GM23248 (cell line): Measurements from ENCODE around the gene LRMDA. TPM values are rescaled to one million over a fixed set of nuclear protein-coding genes. Genes with fewer than 3 reads are reported as not detected.

Experiments used
- DNase-seq: peaks from one replicate; pipeline ENCODE4 v3.0.0-alpha.2; 2015
- H2AFZ ChIP-seq: fragments of 200-600 bp; sonication (generic); 2 replicates; pipeline ENCODE4 v1.6.1; 2016; ENCODE audit warnings: antibody characterized with exemption
- H3F3A ChIP-seq: fragments of 200-600 bp; sonication (generic); 2 replicates; pipeline ENCODE4 v1.6.1; 2016; ENCODE audit warnings: mild to moderate bottlenecking, antibody characterized with exemption, mixed run types; ENCODE audit not compliant: insufficient read depth
- H3K27ac ChIP-seq: fragments of 200-600 bp; sonication (generic); 2 replicates; pipeline ENCODE4 v1.5.1; 2016; ENCODE audit warnings: mild to moderate bottlenecking
- H3K27me3 ChIP-seq: fragments of 200-600 bp; sonication (generic); replicated peaks from 2 replicates; pipeline ENCODE4 v1.6.1; 2016; ENCODE audit warnings: mild to moderate bottlenecking; ENCODE audit not compliant: insufficient read depth
- H3K36me3 ChIP-seq: fragments of 200-600 bp; sonication (generic); 2 replicates; pipeline ENCODE4 v1.6.1; 2016; ENCODE audit warnings: low read depth, mild to moderate bottlenecking
- H3K4me1 ChIP-seq: fragments of 200-600 bp; sonication (generic); 2 replicates; pipeline ENCODE4 v1.6.1; 2016; ENCODE audit warnings: mild to moderate bottlenecking; ENCODE audit not compliant: insufficient read depth
- H3K4me2 ChIP-seq: fragments of 200-600 bp; sonication (generic); one replicate; pipeline ENCODE4 v1.6.1; 2016; ENCODE audit warnings: mild to moderate bottlenecking; ENCODE audit not compliant: unreplicated experiment
- H3K4me3 ChIP-seq: fragments of 200-600 bp; sonication (generic); 2 replicates; pipeline ENCODE4 v1.5.1; 2016; ENCODE audit warnings: mild to moderate bottlenecking
- H3K79me2 ChIP-seq: fragments of 200-600 bp; sonication (generic); 2 replicates; pipeline ENCODE4 v1.6.1; 2016; ENCODE audit warnings: mild to moderate bottlenecking; ENCODE audit not compliant: insufficient read depth
- H3K9ac ChIP-seq: fragments of 200-600 bp; sonication (generic); 2 replicates; pipeline ENCODE4 v1.6.1; 2016; ENCODE audit warnings: mild to moderate bottlenecking
- H3K9me2 ChIP-seq: fragments of 200-600 bp; sonication (generic); 2 replicates; pipeline ENCODE4 v1.6.1; 2016; ENCODE audit warnings: mixed run types, mild to moderate bottlenecking, moderate library complexity; ENCODE audit not compliant: insufficient read depth
- H3K9me3 ChIP-seq: fragments of 200-600 bp; sonication (generic); one replicate; pipeline ENCODE4 v1.6.1; 2017; ENCODE audit warnings: low read depth
- H4K20me1 ChIP-seq: fragments of 200-600 bp; sonication (generic); 2 replicates; pipeline ENCODE4 v1.6.0; 2016; ENCODE audit not compliant: insufficient read depth
- EZH2 ChIP-seq: fragments of 200-600 bp; sonication (generic); IDR thresholded peaks from 2 replicates; pipeline ENCODE4 v1.6.1; 2018; ENCODE audit warnings: antibody characterized with exemption, mild to moderate bottlenecking; ENCODE audit not compliant: insufficient read depth, poor library complexity, severe bottlenecking
- EZH2phosphoT487 ChIP-seq: fragments of 200-600 bp; sonication (generic); IDR thresholded peaks from 2 replicates; pipeline ENCODE4 v1.6.1; 2018; ENCODE audit warnings: antibody characterized with exemption, moderate library complexity, mild to moderate bottlenecking, low read depth; ENCODE audit not compliant: insufficient read depth
- WGBS, 2 experiments: methylation state at CpG; one replicate each; pipeline ENCODE4 v1.1.6; 2015 to 2017; ENCODE audit warnings: low lambda C conversion rate in 2 of 2, low coverage in 1 of 2; ENCODE audit errors: missing lambda C conversion rate in 2 of 2; 5-methylcytosine and 5-hydroxymethylcytosine counted together
- in situ Hi-C: fragments of 300-500 bp; cut with MboI; formaldehyde crosslinking; loops from 2 replicates; pipeline ENCODE4 v1.15.0; 2020
- polyA plus RNA-seq: library from polyadenylated mRNA; unstranded; fragments of >200 nt; fragmentation: Nextera tagmentation; extraction: Ambion mirVana; gene quantifications from 2 replicates; pipeline ENCODE4 v1.2.1, GENCODE V29; 2016
- total RNA-seq: library from RNA; depleted of rRNA; stranded (reverse); fragments of >200 nt; shearing (Covaris generic); gene quantifications from 2 replicates; pipeline ENCODE4 v1.2.3, GENCODE V29; 2014

Gene LRMDA
- total and polyA plus RNA-seq, 2 experiments from 2014 or later: 2.6 TPM; not detected in 1

- no peak overlapping the region for H3K9ac ChIP-seq
- H3K79me2 ChIP-seq: no peaks in the 10 kb centered on the region
- no peak for DNase-seq
- in situ Hi-C loops: loop anchor here (25.0 kb wide), 1 partner anchor 677 kb away; no protein-coding TSS in a partner anchor
- no peaks in the 10 kb centered on the region for H3K36me3 ChIP-seq
- TF ChIP-seq EZH2 (no peak), EZH2phosphoT487 (no peak)
- peak overlapping the region; percentile 41 for H3K27ac ChIP-seq
- H3K4me3 ChIP-seq: no peak overlapping the region
- no peaks in the 10 kb centered on the region for H3K9me2 ChIP-seq
- H3K9me3 ChIP-seq: no peaks in the 10 kb centered on the region
- no peaks in the 10 kb centered on the region for H3K27me3 ChIP-seq
- H3K4me2 ChIP-seq: peak overlapping the region; percentile 27
- peaks cover 31% of the 10 kb centered on the region for H3K4me1 ChIP-seq
- H3F3A ChIP-seq: peaks cover 28% of the 10 kb centered on the region; the same call in 1 of the 2 replicates
- 11% methylated on average over 1 of the region's 1 CpG for WGBS, 2 experiments
- no peaks in the 10 kb centered on the region for H4K20me1 ChIP-seq
- H2AFZ ChIP-seq: 0 out of 2 replicates have a peak overlapping the region, but pooled peaks have one; percentile 14
These were observed 879.2 kb downstream of the LRMDA start for GRCh38 chr10:76310588-76311080.

- TF ChIP-seq EZH2 (no peak), EZH2phosphoT487 (no peak)
- H4K20me1 ChIP-seq: no peaks in the 10 kb centered on the region
- in situ Hi-C loops: loop anchor here (25.0 kb wide), 1 partner anchor 675 kb away; no protein-coding TSS in a partner anchor
- no peak overlapping the region for H3K27ac ChIP-seq
- no peaks in the 10 kb centered on the region for H3K36me3 ChIP-seq
- H3K4me1 ChIP-seq: peaks cover 27% of the 10 kb centered on the region
- no peak overlapping the region for H3K9ac ChIP-seq
- H3K4me3 ChIP-seq: no peak overlapping the region
- no peak overlapping the region for H3K4me2 ChIP-seq
- no peaks in the 10 kb centered on the region for H3K27me3 ChIP-seq
- no peaks in the 10 kb centered on the region for H3K9me2 ChIP-seq
- WGBS, 2 experiments: 62 to 66% methylated on average over 4 of the region's 4 CpGs
- H2AFZ ChIP-seq: no peak overlapping the region
- H3K79me2 ChIP-seq: no peaks in the 10 kb centered on the region
- no peaks in the 10 kb centered on the region for H3K9me3 ChIP-seq
- peak; percentile 45 for DNase-seq
- H3F3A ChIP-seq: peaks cover 24% of the 10 kb centered on the region; the same call in 1 of the 2 replicates
These were observed 880.6 kb downstream of the LRMDA start for GRCh38 chr10:76311752-76312636.

- no peak overlapping the region for H3K4me3 ChIP-seq
- peaks cover 4% of the 10 kb centered on the region for H3K9me3 ChIP-seq
- H3K36me3 ChIP-seq: no peaks in the 10 kb centered on the region
- H3F3A ChIP-seq: peaks cover 10% of the 10 kb centered on the region; the same call in 1 of the 2 replicates
- H3K9ac ChIP-seq: no peak overlapping the region
- TF ChIP-seq EZH2: no peak
- no peak for TF ChIP-seq EZH2phosphoT487
- no peaks in the 10 kb centered on the region for H3K9me2 ChIP-seq
- in situ Hi-C loops: loop anchor here (5.0 to 25.0 kb wide), 2 partner anchors 232 to 672 kb away; no protein-coding TSS in a partner anchor
- H3K4me2 ChIP-seq: no peak overlapping the region
- 92 to 93% methylated on average over 14 of the region's 14 CpGs for WGBS, 2 experiments
- H3K79me2 ChIP-seq: no peaks in the 10 kb centered on the region
- H3K27me3 ChIP-seq: no peaks in the 10 kb centered on the region
- no peak overlapping the region for H2AFZ ChIP-seq
- H3K4me1 ChIP-seq: peaks cover 9% of the 10 kb centered on the region
- no peak overlapping the region for H3K27ac ChIP-seq
- DNase-seq: no peak
- no peaks in the 10 kb centered on the region for H4K20me1 ChIP-seq
These were observed 883.8 kb downstream of the LRMDA start for GRCh38 chr10:76315240-76315639.

GRCh38 chr10:76316234-76316633 is 884.8 kb downstream of the LRMDA start:
- no peaks in the 10 kb centered on the region for H3K4me1 ChIP-seq
- H3K27ac ChIP-seq: no peak overlapping the region
- H3K4me2 ChIP-seq: no peak overlapping the region
- in situ Hi-C loops: loop anchor here (5.0 to 25.0 kb wide), 2 partner anchors 231 to 671 kb away; no protein-coding TSS in a partner anchor
- no peak for DNase-seq
- no peak overlapping the region for H3K9ac ChIP-seq
- H3F3A ChIP-seq: 0 out of 2 replicates have a peak, but pooled peaks cover under 1% of the 10 kb centered on the region
- no peaks in the 10 kb centered on the region for H3K36me3 ChIP-seq
- TF ChIP-seq EZH2 (no peak), EZH2phosphoT487 (no peak)
- H4K20me1 ChIP-seq: no peaks in the 10 kb centered on the region
- 85 to 87% methylated on average over 12 of the region's 12 CpGs for WGBS, 2 experiments
- H3K27me3 ChIP-seq: no peaks in the 10 kb centered on the region
- no peaks in the 10 kb centered on the region for H3K9me2 ChIP-seq
- H3K4me3 ChIP-seq: no peak overlapping the region
- H2AFZ ChIP-seq: no peak overlapping the region
- peaks cover 4% of the 10 kb centered on the region for H3K9me3 ChIP-seq
- H3K79me2 ChIP-seq: no peaks in the 10 kb centered on the region
